Heart right ventricle (tissue), 16 donors: ENCODE measurements around the gene ZSWIM3. TPM values are rescaled to one million over a fixed set of nuclear protein-coding genes. Genes with fewer than 3 reads are reported as not detected.

Experiments used
- ATAC-seq, 8 donors: fragments of 200-7000 bp; cut with Tn5 transposase; one replicate each; pipeline ENCODE4 v1.9.1; 2020; ENCODE audit warnings: mild to moderate bottlenecking in 8 of 8, moderate library complexity in 8 of 8, moderate number of reproducible peaks in 1 of 8
- DNase-seq, 2 donors: peaks; one replicate each; pipeline ENCODE4 v3.0.0-alpha.2; 2020
- H3K27ac ChIP-seq, 10 donors: fragments of 200-600 bp; sonication (generic) in 2 of 10; one replicate each; pipeline versions ENCODE4 v1.5.0 to v1.8.0; 2020 to 2022; ENCODE audit warnings: mild to moderate bottlenecking in 3 of 10
- H3K27me3 ChIP-seq, 7 donors: fragments of 200-600 bp; one replicate each; pipeline ENCODE4 v1.8.0; 2021 to 2022; ENCODE audit warnings: mild to moderate bottlenecking in 2 of 7
- H3K36me3 ChIP-seq, 9 donors: fragments of 200-600 bp; sonication (generic) in 1 of 9; one replicate each; pipeline versions ENCODE4 v1.5.0 to v1.8.0; 2020 to 2022; ENCODE audit warnings: mild to moderate bottlenecking in 2 of 9
- H3K4me1 ChIP-seq, 9 donors: fragments of 200-600 bp; sonication (generic) in 1 of 9; one replicate each; pipeline versions ENCODE4 v1.5.0 to v1.8.0; 2020 to 2022; ENCODE audit warnings: mild to moderate bottlenecking in 4 of 9
- H3K4me3 ChIP-seq, 10 donors: fragments of 200-600 bp; sonication (generic) in 2 of 10; one replicate each; pipeline versions ENCODE4 v1.5.0 to v1.8.0; 2020 to 2022; ENCODE audit warnings: mild to moderate bottlenecking in 7 of 10, moderate library complexity in 2 of 10
- H3K9me3 ChIP-seq, 11 donors: fragments of 200-600 bp in 10 of 11; sonication (generic) in 2 of 11; one replicate each; pipeline versions ENCODE4 v1.5.0 to v1.8.0; 2013 to 2022; ENCODE audit warnings: mild to moderate bottlenecking in 2 of 11, control low read depth in 1 of 11, moderate library complexity in 1 of 11
- WGBS, 2 donors: extraction: QIAGEN DNeasy Blood & Tissue Kit; methylation state at CpG; one replicate each; pipeline ENCODE4 v1.1.7; 2013; ENCODE audit warnings: inconsistent platforms in 1 of 2; 5-methylcytosine and 5-hydroxymethylcytosine counted together
- intact Hi-C, 10 donors: fragments of 100-400 bp; cut with DNase I; formaldehyde crosslinking; loops; one replicate each; pipeline versions ENCODE4 v1.11.1 to v1.14.2; 2022
- polyA plus RNA-seq, 2 donors: library from polyadenylated mRNA; stranded (reverse); fragments of 200-250 nt; gene quantifications; one replicate each; pipeline ENCODE4 v1.2.3, GENCODE V29; 2013
- total RNA-seq, 10 donors: library from RNA; stranded (reverse); fragmentation: NEBNext Ultra II Directional in 3 of 10; extraction: Animal tissue kit (Norgen Biotek cat#: 25700) in 3 of 10; gene quantifications; one replicate each; pipeline versions ENCODE4 v1.2.1 to v1.2.4, GENCODE V29; 2021 to 2023
- TF ChIP-seq, protein P1 (sequence below), 9 donors: fragments of 200-600 bp; sonication (generic) in 2 of 9; IDR thresholded peaks; one replicate each; pipeline versions ENCODE4 v1.5.0 to v1.8.0; 2021 to 2022; ENCODE audit warnings: antibody characterized with exemption in 9 of 9, mild to moderate bottlenecking in 5 of 9, moderate library complexity in 1 of 9
- donor health status: Arrhythmogenic right ventricular cardiomyopathy.
- donor health status: ischemic (EF 13 %, LVEDD 7.1; RV severe dilation, severe dysfunction).
- donor health status: healthy with polysubstance abuse.
- donor health status: DM: no; HTN: yes; CAD: no.
- donor health status: DM: no; HTN: no; CAD: no.
- donor health status: ischemic (EF 25% LVEDD 6.9; RV normal size, moderate dysfunction).
- donor health status: ischemic (EF 25% LVEDD 5.7; RV mildly dilated, moderate dysfunction).
- donor health status: healthy.
- donor health status: DM: yes; HTN: yes; CAD: no.
- donor health status: Ischemic cardiomyopathy.
- donor health status: ischemic (EF 35%, LVEDD 5.7; RV mildly dilated, moderate dysfunction).
- donor health status: nonischemic (EF 11% LVEDD 7.7; RV severe dilation, severe dysfunction).
- donor health status: DM: yes; HTN: yes; CAD: no.
- donor health status: PGD.
- donor health status: ischemic (EF 29% LVEDD 5.4; RV normal size, mild dysfunction).
- donor health status: nonischemic (EF 23%, LVEDD 6.1; RV moderate dilation, normal function).

Gene ZSWIM3
- total and polyA plus RNA-seq, 12 donors, result 1.4 to 2.5 (median 1.9) TPM

GRCh38 chr20:45908084-45908483 is 50.7 kb downstream of the ZSWIM3 start:
- WGBS, 2 donors, result 95 to 97% methylated on average over 2 of the region's 2 CpGs
- no peak for ATAC-seq
- H3K27ac ChIP-seq, result no peak overlapping the region
- H3K4me1 ChIP-seq, result peaks cover 6 to 36% (median 27%) of the 10 kb centered on the region in 9 donors
- DNase-seq, result no peak
- intact Hi-C loops, result no loop called here
- TF ChIP-seq, protein P1, sequence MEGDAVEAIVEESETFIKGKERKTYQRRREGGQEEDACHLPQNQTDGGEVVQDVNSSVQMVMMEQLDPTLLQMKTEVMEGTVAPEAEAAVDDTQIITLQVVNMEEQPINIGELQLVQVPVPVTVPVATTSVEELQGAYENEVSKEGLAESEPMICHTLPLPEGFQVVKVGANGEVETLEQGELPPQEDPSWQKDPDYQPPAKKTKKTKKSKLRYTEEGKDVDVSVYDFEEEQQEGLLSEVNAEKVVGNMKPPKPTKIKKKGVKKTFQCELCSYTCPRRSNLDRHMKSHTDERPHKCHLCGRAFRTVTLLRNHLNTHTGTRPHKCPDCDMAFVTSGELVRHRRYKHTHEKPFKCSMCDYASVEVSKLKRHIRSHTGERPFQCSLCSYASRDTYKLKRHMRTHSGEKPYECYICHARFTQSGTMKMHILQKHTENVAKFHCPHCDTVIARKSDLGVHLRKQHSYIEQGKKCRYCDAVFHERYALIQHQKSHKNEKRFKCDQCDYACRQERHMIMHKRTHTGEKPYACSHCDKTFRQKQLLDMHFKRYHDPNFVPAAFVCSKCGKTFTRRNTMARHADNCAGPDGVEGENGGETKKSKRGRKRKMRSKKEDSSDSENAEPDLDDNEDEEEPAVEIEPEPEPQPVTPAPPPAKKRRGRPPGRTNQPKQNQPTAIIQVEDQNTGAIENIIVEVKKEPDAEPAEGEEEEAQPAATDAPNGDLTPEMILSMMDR (IDR thresholded peaks at IDR 0.05), result no peak
- no peaks in the 10 kb centered on the region for H3K9me3 ChIP-seq
- H3K27me3 ChIP-seq, result peaks cover 0 to 11% (median 0%) of the 10 kb centered on the region in 7 donors
- peaks cover 0 to 66% (median 0%) of the 10 kb centered on the region in 9 donors for H3K36me3 ChIP-seq
- no peak overlapping the region for H3K4me3 ChIP-seq

- intact Hi-C loops, result no loop called here
- Histone ChIP-seq H3K36me3 (peaks cover 0 to 53% (median 0%) of the 10 kb centered on the region in 9 donors), H3K4me3 (peak overlapping the region in 1 of 10 donors; percentile 59), H3K9me3 (no peaks in the 10 kb centered on the region), H3K4me1 (peaks cover 6 to 49% (median 27%) of the 10 kb centered on the region in 9 donors), H3K27ac (peak overlapping the region in 2 of 10 donors; percentile 83 to 84), H3K27me3 (peaks cover 0 to 11% (median 0%) of the 10 kb centered on the region in 7 donors)
- TF ChIP-seq, protein P1 (IDR thresholded peaks at IDR 0.05), result no peak
- 90 to 91% methylated on average over 12 of the region's 12 CpGs for WGBS, 2 donors
- ATAC-seq, result no peak
- no peak for DNase-seq
Measured at GRCh38 chr20:45909336-45909808, 52.0 kb downstream of the ZSWIM3 start.

GRCh38 chr20:45909817-45910669 is 52.6 kb downstream of the ZSWIM3 start:
- TF ChIP-seq, protein P1 (IDR thresholded peaks at IDR 0.05), result no peak
- H3K4me1 ChIP-seq, result peaks cover 6 to 55% (median 27%) of the 10 kb centered on the region in 9 donors
- H3K36me3 ChIP-seq, result peaks cover 0 to 46% (median 0%) of the 10 kb centered on the region in 9 donors
- 77 to 82% methylated on average over 22 of the region's 22 CpGs for WGBS, 2 donors
- ATAC-seq, result no peak
- H3K27ac ChIP-seq, result peak overlapping the region in 7 of 10 donors; percentile 15 to 84 (median 50)
- no peak for DNase-seq
- peaks cover 0 to 11% (median 0%) of the 10 kb centered on the region in 7 donors for H3K27me3 ChIP-seq
- H3K9me3 ChIP-seq, result no peaks in the 10 kb centered on the region
- peak overlapping the region in 8 of 10 donors; percentile 46 to 64 (median 60) for H3K4me3 ChIP-seq
- intact Hi-C loops, result loop anchor here in 2 of 10 donors (2.0 kb wide), 2 partner anchors 19 to 25 kb away; partner anchors contain the start of genes PCIF1 (in 2 of the 2), CTSA (in 1 of the 2) and NEURL2 (in 1 of the 2)
